ENCODE measurements around the gene RPL41.

The RPL41 gene

GRCh38 chr12:56150563-56150962 lies 34.1 kb downstream of the RPL41 start:
- Histone ChIP-seq H3K4me3 (ENCODE audit: low read depth in 1 of 2, low read length in 1 of 2) (no peak overlapping the region), H3K9me3 (no peaks in the 10 kb centered on the region), H3K27me3 (no peaks in the 10 kb centered on the region), H3K4me1 (ENCODE audit: control insufficient read depth in 1 of 2, insufficient read depth in 1 of 2, low read depth in 1 of 2, low read length in 1 of 2) (peaks cover 29 to 31% of the 10 kb centered on the region in 2 experiments), H3K36me3 (no peaks in the 10 kb centered on the region), H3K27ac (peak overlapping the region; percentile 51)
- no peak for TF ChIP-seq CTCF (IDR thresholded peaks at IDR 0.05)

- no peak for TF ChIP-seq CTCF (IDR thresholded peaks at IDR 0.05)
- no peaks in the 10 kb centered on the region for H3K36me3 ChIP-seq
- H3K27me3 ChIP-seq, result no peaks in the 10 kb centered on the region
- H3K4me1 ChIP-seq (ENCODE audit: control insufficient read depth in 1 of 2, insufficient read depth in 1 of 2, low read depth in 1 of 2, low read length in 1 of 2), result peaks cover 31 to 35% of the 10 kb centered on the region in 2 experiments
- H3K27ac ChIP-seq, result peak overlapping the region; percentile 96
- no peaks in the 10 kb centered on the region for H3K9me3 ChIP-seq
- peak overlapping the region; percentile 78 to 93 for H3K4me3 ChIP-seq (ENCODE audit: low read depth in 1 of 2, low read length in 1 of 2)
Observed at GRCh38 chr12:56151672-56152131, 35.3 kb downstream of the RPL41 start.

GRCh38 chr12:56152132-56152755 lies 35.8 kb downstream of the RPL41 start, which contains the start of gene MYL6B:
MYL6B (plus strand) TSS chr12:56152587; CDS start chr12:56153919, 1,332 bp downstream.
- H3K9me3 ChIP-seq, result no peaks in the 10 kb centered on the region
- TF ChIP-seq CTCF (IDR thresholded peaks at IDR 0.05), result no peak
- no peaks in the 10 kb centered on the region for H3K27me3 ChIP-seq
- no peaks in the 10 kb centered on the region for H3K36me3 ChIP-seq
- peak within 1 kb of the TSS; percentile 78 to 93 for H3K4me3 ChIP-seq (ENCODE audit: low read depth in 1 of 2, low read length in 1 of 2)
- peaks cover 36 to 40% of the 10 kb centered on the region in 2 experiments for H3K4me1 ChIP-seq (ENCODE audit: control insufficient read depth in 1 of 2, insufficient read depth in 1 of 2, low read depth in 1 of 2, low read length in 1 of 2)
- H3K27ac ChIP-seq, result peak within 1 kb of the TSS; percentile 96

- Histone ChIP-seq H3K27ac (peak overlapping the region; percentile 96), H3K36me3 (no peaks in the 10 kb centered on the region), H3K27me3 (no peaks in the 10 kb centered on the region), H3K4me1 (ENCODE audit: control insufficient read depth in 1 of 2, insufficient read depth in 1 of 2, low read depth in 1 of 2, low read length in 1 of 2) (peaks cover 41 to 46% of the 10 kb centered on the region in 2 experiments), H3K9me3 (no peaks in the 10 kb centered on the region), H3K4me3 (ENCODE audit: low read depth in 1 of 2, low read length in 1 of 2) (peak overlapping the region; percentile 78 to 93)
- TF ChIP-seq CTCF (IDR thresholded peaks at IDR 0.05), result no peak
Observed at GRCh38 chr12:56152756-56153677, 36.6 kb downstream of the RPL41 start.

GRCh38 chr12:56153678-56154065 lies 37.2 kb downstream of the RPL41 start:
- Histone ChIP-seq H3K36me3 (no peaks in the 10 kb centered on the region), H3K4me3 (ENCODE audit: low read depth in 1 of 2, low read length in 1 of 2) (no peak overlapping the region), H3K27ac (peak overlapping the region; percentile 96), H3K9me3 (no peaks in the 10 kb centered on the region), H3K4me1 (ENCODE audit: control insufficient read depth in 1 of 2, insufficient read depth in 1 of 2, low read depth in 1 of 2, low read length in 1 of 2) (peaks cover 41 to 48% of the 10 kb centered on the region in 2 experiments), H3K27me3 (no peaks in the 10 kb centered on the region)
- TF ChIP-seq CTCF (IDR thresholded peaks at IDR 0.05), result no peak

Data from neutrophil (primary cell).